Endothelial cell of umbilical vein (primary cell): ENCODE results near the gene CHN1. TPM values are rescaled to one million over a fixed set of nuclear protein-coding genes. Genes with fewer than 3 reads are reported as not detected.

ENCODE experiments used
- BruUV-seq: library from RNA; stranded (reverse); fragments of 400-500 nt; replicated peaks from 2 replicates; lab custom pipeline; 2021; lab: Mats Ljungman, UMichigan
- CTCF ChIA-PET: fragments of 300-600, 350-600 bp; sonication (Branson Sonifier 250); formaldehyde crosslinking; loops from one replicate; lab custom pipeline; 2021; ENCODE audit warnings: antibody characterized with exemption, inconsistent platforms; lab: Charles Lee
- POLR2A ChIA-PET: fragments of 300-600, 350-600 bp; sonication (Branson Sonifier 250); formaldehyde crosslinking; loops from one replicate; lab custom pipeline; 2021; ENCODE audit warnings: antibody characterized with exemption, inconsistent platforms; lab: Charles Lee
- DNase-seq: peaks from one replicate; pipeline ENCODE4 v3.0.0-alpha.2; 2011; ENCODE audit warnings: low read depth, low spot score
- FAIRE-seq: peaks from 2 replicates; lab custom pipeline; 2011; peaks lifted over from hg19 to GRCh38; lab: Jason Lieb, UNC
- H2AFZ ChIP-seq: 2 replicates; pipeline ENCODE4 v1.6.0; 2012; ENCODE audit warnings: low read depth, low read length, control low read depth, inconsistent platforms
- H3K27ac ChIP-seq: 2 replicates; pipeline ENCODE4 v1.5.1; 2011; ENCODE audit warnings: low read depth, mild to moderate bottlenecking, control low read depth, low read length, moderate library complexity; ENCODE audit not compliant: insufficient read depth
- H3K27me3 ChIP-seq, 2 experiments: 2 replicates each; pipeline versions ENCODE4 v1.6.0 to v1.6.1; 2011; ENCODE audit warnings: low read length in 2 of 2, mixed read lengths in 1 of 2; ENCODE audit not compliant: control insufficient read depth in 2 of 2, insufficient read depth in 2 of 2
- H3K36me3 ChIP-seq, 2 experiments: 2 replicates in 1 of 2; 3 replicates in 1 of 2; pipeline ENCODE4 v1.5.1; 2011; ENCODE audit warnings: low read length in 2 of 2, mild to moderate bottlenecking in 1 of 2, moderate library complexity in 1 of 2; ENCODE audit not compliant: control insufficient read depth in 2 of 2, insufficient read depth in 2 of 2; ENCODE audit errors: extremely low read depth in 1 of 2
- H3K4me1 ChIP-seq: 3 replicates; pipeline ENCODE4 v1.5.1; 2011; ENCODE audit warnings: mild to moderate bottlenecking, low read length; ENCODE audit not compliant: control insufficient read depth, insufficient read depth; ENCODE audit errors: extremely low read depth
- H3K4me2 ChIP-seq: 2 replicates; pipeline ENCODE4 v1.6.1; 2011; ENCODE audit warnings: low read length, control low read depth, mixed read lengths; ENCODE audit not compliant: insufficient read depth
- H3K4me3 ChIP-seq, 3 experiments: fragments of 200-600 bp in 1 of 3; sonication (generic), shearing (Covaris generic) in 1 of 3; replicated peaks in 1 of 3; 2 replicates each; pipeline ENCODE4 v1.5.1; 2011 to 2016; ENCODE audit warnings: control low read depth in 3 of 3, low read length in 3 of 3, mild to moderate bottlenecking in 2 of 3, inconsistent platforms in 1 of 3, low read depth in 1 of 3, moderate library complexity in 1 of 3; ENCODE audit not compliant: insufficient read depth in 1 of 3
- H3K79me2 ChIP-seq: 2 replicates; pipeline ENCODE4 v1.6.0; 2012; ENCODE audit warnings: low read length, inconsistent platforms; ENCODE audit not compliant: control insufficient read depth, insufficient read depth
- H3K9ac ChIP-seq: replicated peaks from 2 replicates; pipeline ENCODE3; 2011; ENCODE audit warnings: low read length, control low read depth; ENCODE audit not compliant: insufficient read depth; ENCODE audit errors: extremely low read depth
- H3K9me1 ChIP-seq: replicated peaks from 3 replicates; pipeline ENCODE4 v1.6.0; 2011; ENCODE audit warnings: mild to moderate bottlenecking, low read length; ENCODE audit not compliant: control insufficient read depth, insufficient read depth; ENCODE audit errors: extremely low read depth
- H3K9me3 ChIP-seq: replicated peaks from 2 replicates; pipeline ENCODE4 v1.5.1; 2012; ENCODE audit warnings: low read length, inconsistent platforms; ENCODE audit not compliant: control insufficient read depth, insufficient read depth
- H4K20me1 ChIP-seq: replicated peaks from 2 replicates; pipeline ENCODE3; 2011; ENCODE audit warnings: mild to moderate bottlenecking, low read length; ENCODE audit not compliant: control insufficient read depth, insufficient read depth; ENCODE audit errors: extremely low read depth
- EZH2 ChIP-seq: IDR thresholded peaks from 2 replicates; pipeline ENCODE4 v1.6.1; 2012; ENCODE audit warnings: borderline replicate concordance, low read depth, mild to moderate bottlenecking, moderate library complexity, low read length, inconsistent platforms; ENCODE audit not compliant: severe bottlenecking
- FOS ChIP-seq: IDR thresholded peaks from 2 replicates; pipeline ENCODE4 v1.6.1; 2011; ENCODE audit warnings: mild to moderate bottlenecking, low read length, moderate library complexity, borderline replicate concordance; ENCODE audit not compliant: insufficient read depth
- GATA2 ChIP-seq: IDR thresholded peaks from 2 replicates; pipeline ENCODE4 v1.7.0; 2011; ENCODE audit warnings: low read depth, mild to moderate bottlenecking, moderate library complexity, mixed read lengths, low read length; ENCODE audit not compliant: insufficient read length, insufficient read depth
- JUN ChIP-seq: IDR thresholded peaks from 2 replicates; pipeline ENCODE4 v1.6.1; 2011; ENCODE audit warnings: borderline replicate concordance, low read depth; ENCODE audit not compliant: insufficient read length, insufficient read depth
- MAX ChIP-seq: IDR thresholded peaks from 2 replicates; pipeline ENCODE4 v1.6.1; 2011; ENCODE audit not compliant: insufficient read depth, insufficient read length
- MYC ChIP-seq: IDR thresholded peaks from one replicate; pipeline ENCODE4 v1.6.1; 2011; ENCODE audit warnings: mild to moderate bottlenecking, low read depth, low read length
- POLR2A ChIP-seq: IDR thresholded peaks from 2 replicates; pipeline ENCODE4 v1.6.1; 2012; ENCODE audit warnings: low read depth, mild to moderate bottlenecking, control low read depth, low read length
- POLR2AphosphoS5 ChIP-seq: IDR thresholded peaks from 2 replicates; pipeline ENCODE4 v1.6.1; 2012; ENCODE audit warnings: low read depth, mild to moderate bottlenecking, control low read depth, low read length, moderate library complexity; ENCODE audit not compliant: insufficient read depth
- dilution Hi-C: fragments of 300-500 bp; cut with MboI; formaldehyde crosslinking; loops from one replicate; pipeline ENCODE4 v1.15.0; 2019; ENCODE audit warnings: low sequenced_read_pairs; ENCODE audit not compliant: extremely low pct_ligation_motif_present
- intact Hi-C: fragments of 100-400 bp; cut with micrococcal nuclease; formaldehyde crosslinking; loops from one replicate; pipeline ENCODE4 v1.10.0; 2022
- polyA plus RNA-seq, 4 experiments: library from polyadenylated mRNA; depleted of rRNA in 3 of 4; stranded (reverse) in 3 of 4; unstranded in 1 of 4; fragments of >200 nt; gene quantifications; 2 replicates each; pipeline versions ENCODE4 v1.2.1 to v1.2.3, GENCODE V29; 2011 to 2012; ENCODE audit warnings: missing spikeins in 1 of 4
- total RNA-seq: library from RNA; stranded (reverse); gene quantifications from 2 replicates; pipeline ENCODE4 v1.2.3, GENCODE V29; 2021
- TF ChIP-seq, protein P1 (sequence below), 2 donors: IDR thresholded peaks; 1 replicate in 1 of 2; 2 replicates in 1 of 2; pipeline ENCODE4 v1.5.1; 2011; ENCODE audit warnings: low read length in 2 of 2, mild to moderate bottlenecking in 2 of 2, moderate library complexity in 2 of 2, control low read depth in 1 of 2, inconsistent platforms in 1 of 2, low read depth in 1 of 2; ENCODE audit not compliant: insufficient read depth in 1 of 2; ENCODE audit errors: extremely low read depth in 1 of 2

The CHN1 gene
- total and polyA plus RNA-seq, 2 donors (not counting 3 experiments of a cell fraction or from before 2014, with no cell fraction given), result 23.3 to 24.9 TPM

GRCh38 chr2:174902506-174903263 is 102.5 kb downstream of the CHN1 start:
- TF ChIP-seq FOS (no peak), POLR2AphosphoS5 (no peak), MAX (no peak), MYC (no peak), GATA2 (no peak), POLR2A (no peak), EZH2 (no peak), JUN (no peak)
- TF ChIP-seq, protein P1, sequence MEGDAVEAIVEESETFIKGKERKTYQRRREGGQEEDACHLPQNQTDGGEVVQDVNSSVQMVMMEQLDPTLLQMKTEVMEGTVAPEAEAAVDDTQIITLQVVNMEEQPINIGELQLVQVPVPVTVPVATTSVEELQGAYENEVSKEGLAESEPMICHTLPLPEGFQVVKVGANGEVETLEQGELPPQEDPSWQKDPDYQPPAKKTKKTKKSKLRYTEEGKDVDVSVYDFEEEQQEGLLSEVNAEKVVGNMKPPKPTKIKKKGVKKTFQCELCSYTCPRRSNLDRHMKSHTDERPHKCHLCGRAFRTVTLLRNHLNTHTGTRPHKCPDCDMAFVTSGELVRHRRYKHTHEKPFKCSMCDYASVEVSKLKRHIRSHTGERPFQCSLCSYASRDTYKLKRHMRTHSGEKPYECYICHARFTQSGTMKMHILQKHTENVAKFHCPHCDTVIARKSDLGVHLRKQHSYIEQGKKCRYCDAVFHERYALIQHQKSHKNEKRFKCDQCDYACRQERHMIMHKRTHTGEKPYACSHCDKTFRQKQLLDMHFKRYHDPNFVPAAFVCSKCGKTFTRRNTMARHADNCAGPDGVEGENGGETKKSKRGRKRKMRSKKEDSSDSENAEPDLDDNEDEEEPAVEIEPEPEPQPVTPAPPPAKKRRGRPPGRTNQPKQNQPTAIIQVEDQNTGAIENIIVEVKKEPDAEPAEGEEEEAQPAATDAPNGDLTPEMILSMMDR (IDR thresholded peaks at IDR 0.05; ENCODE audit: extremely low read depth in 1 of 2, insufficient read depth in 1 of 2, low read depth in 1 of 2, low read length in 2 of 2), result no peak
- intact Hi-C loops, result no loop called here
- POLR2A ChIA-PET, result no interaction called here
- no peaks in the 10 kb centered on the region for H3K36me3 ChIP-seq
- H3K9me3 ChIP-seq, result no peaks in the 10 kb centered on the region
- BruUV-seq, result no TSS peak
- DNase-seq, result peak; percentile 24
- no peak overlapping the region for H3K4me3 ChIP-seq
- no peak overlapping the region for H3K4me2 ChIP-seq
- dilution Hi-C loops, result no loop called here
- CTCF ChIA-PET, result interaction anchor here (1.0 to 1.3 kb wide), 4 partner anchors 14 to 131 kb away, joined by 3 to 4 read pairs (median 3); no protein-coding TSS in a partner anchor
- no peaks in the 10 kb centered on the region for H3K9me1 ChIP-seq
- FAIRE-seq, result peak; percentile 50
- no peak overlapping the region for H2AFZ ChIP-seq
- H3K79me2 ChIP-seq, result no peaks in the 10 kb centered on the region
- H3K27ac ChIP-seq, result no peak overlapping the region
- no peaks in the 10 kb centered on the region for H4K20me1 ChIP-seq
- H3K9ac ChIP-seq, result no peak overlapping the region
- H3K4me1 ChIP-seq, result no peaks in the 10 kb centered on the region
- no peaks in the 10 kb centered on the region for H3K27me3 ChIP-seq
